HG02970 (cell line): ENCODE measurements around the gene TMEM213.
A peak's percentile ranks its signal among the peaks of the same experiment; 100 is the strongest.

Experiments used
- ATAC-seq: cut with Tn5 transposase; IDR thresholded peaks from one replicate; pipeline ENCODE4 v1.9.1; 2021; ENCODE audit warnings: mild to moderate bottlenecking, moderate library complexity, moderate number of reproducible peaks; ENCODE audit not compliant: unreplicated experiment, low FRiP score

The TMEM213 gene

DNA sequence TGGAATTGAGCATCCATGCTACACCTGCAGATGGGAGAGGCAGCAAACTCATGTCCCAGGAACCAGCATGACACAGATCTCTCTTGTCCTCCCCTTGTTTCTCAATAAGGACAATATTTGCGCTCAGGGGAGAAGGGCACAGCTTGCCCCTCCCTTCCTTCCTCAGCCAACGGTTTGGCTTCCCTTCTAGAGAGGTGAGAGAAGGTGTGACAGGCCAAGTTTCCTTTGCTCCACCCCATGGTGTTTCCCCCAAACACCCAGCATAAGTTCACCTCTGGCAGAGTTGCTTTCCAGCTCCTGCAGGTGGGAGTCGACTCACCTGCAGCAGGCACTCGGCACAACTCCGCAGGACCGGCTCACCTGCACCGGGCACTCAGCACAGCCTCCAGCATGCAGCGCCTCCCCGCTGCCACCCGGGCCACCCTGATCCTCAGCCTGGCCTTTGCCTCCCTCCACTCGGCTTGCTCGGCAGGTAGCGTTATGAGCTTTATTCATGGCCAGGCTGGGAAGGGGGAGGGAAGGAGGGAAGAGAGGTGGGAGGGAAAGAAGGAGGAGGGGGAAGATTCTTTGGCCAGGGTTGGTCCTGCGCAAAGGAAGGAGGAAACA, at the start of gene TMEM213, which contains the start of gene ATP6V0A4:
TSS of gene TMEM213 (plus strand) at position 280 of the 606 bp plus-strand sequence. CDS start at position 391, 111 bp downstream.
TSS of gene ATP6V0A4 (minus strand) at position 482 of the 606 bp plus-strand sequence. CDS start 26,949 bp downstream, outside the sequence.
- no peak for ATAC-seq

DNA sequence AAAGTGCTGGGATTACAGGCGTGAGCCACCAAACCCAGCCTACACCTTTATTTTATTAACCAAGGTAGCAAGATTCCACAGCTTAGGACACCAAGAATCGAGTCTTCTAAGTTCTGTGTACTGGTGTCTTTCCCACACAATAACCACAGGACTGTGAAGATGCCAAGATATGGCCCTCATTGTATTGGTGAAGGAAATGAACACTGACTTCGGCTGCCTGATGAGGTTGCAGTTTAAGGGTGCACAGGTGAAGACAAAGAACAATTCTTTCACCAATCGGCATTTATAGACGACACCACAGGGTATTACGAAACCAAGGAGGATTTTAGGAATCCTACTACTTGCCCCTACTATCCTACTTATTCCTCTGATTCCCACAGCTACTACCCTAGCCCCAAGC, 49.1 kb upstream of the TMEM213 start:
- ATAC-seq: no peak

DNA sequence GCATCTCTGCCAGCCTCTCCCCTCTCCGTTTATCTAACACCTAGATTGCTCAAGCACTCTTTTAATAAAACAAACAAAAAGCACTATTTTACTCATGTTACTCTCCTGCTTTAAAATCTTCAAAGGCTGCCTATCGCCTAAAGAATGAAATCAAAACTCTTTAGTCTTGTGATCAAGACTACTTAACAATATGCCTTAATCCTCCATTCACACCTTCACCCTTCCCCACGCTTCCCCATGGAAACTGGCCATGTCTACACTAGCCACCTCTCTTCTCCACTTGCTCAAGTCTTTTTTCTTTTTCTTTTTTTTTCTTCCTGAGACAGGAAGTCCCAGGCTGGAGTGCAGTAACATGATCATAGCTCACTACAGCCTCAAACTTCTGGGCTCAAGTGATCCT, 47.8 kb upstream of the TMEM213 start:
- no peak for ATAC-seq

DNA sequence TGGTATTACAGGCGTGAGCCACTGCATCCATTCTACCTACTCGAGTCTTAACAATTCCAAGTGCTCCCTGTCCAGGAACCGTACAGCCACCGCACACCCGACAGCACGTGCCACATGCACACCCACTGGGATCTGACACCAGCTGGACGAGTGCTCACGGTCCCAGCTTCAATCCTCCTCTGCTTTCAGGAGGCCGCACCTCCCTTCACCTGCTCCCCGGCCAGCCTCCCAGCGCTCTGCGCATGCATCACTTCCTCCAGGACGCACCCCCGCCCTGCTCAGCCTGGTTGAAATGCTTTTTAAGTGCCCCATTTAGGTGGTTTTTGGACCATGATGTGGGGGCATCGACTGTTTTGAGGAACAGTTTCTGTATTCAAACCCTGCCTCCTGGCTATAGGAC, 47.3 kb upstream of the TMEM213 start:
- no peak for ATAC-seq

DNA sequence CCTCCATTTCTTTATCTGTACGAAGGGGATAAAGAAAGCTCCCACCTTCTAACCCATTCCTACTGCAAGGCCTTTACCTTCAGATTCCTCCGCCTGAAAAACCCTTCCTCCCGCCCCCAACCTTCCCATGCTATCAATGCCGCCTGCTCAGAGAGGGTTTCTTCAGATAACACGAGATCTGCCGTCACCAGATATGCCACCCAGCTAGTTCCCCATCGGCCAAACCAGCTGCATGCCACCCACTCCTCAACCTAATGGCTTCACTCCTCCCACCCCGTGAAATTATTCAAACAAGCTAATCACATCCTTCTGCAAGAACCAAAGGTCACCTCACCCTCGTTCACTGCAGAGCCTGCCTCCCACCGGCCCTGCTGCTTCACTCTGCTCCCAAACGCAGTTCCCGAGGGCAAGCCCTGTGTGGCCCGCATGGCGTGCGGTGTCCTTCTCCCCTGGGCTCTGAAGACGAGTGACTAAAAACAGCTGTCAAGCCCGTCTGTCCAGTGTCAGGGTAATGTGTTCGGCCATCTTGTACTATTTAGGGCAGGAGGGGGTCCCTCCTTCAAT, 46.8 kb upstream of the TMEM213 start:
- no peak for ATAC-seq

DNA sequence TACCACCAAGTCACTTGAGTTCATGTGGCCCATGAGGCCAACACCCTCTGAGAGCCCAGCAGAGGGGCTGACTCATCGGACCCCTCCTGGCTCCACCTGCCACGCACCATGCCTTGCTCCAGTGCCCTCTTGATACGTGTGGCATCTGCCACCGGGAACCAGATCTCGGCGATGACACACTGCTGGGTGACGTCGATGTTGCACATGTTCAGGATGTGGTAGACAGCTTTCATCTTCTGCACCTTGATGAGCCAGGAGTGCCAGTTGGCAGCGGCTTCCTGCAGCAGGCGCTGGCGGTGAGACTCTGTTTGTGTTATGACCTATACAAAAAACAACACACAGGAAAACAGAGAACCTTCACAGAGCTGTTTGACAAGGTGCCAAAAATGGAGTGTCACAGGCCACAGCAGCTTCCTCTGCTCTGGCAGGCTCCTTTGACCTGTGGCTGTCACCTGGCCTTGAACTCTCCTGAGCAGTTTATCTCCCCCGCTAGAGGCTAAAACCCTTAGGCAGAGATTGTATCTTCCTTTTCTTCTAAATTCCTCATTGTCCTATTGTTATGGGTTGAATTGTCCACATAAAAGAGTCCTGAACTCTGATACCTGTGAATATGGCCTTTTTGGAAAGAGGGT, 45.2 kb upstream of the TMEM213 start:
- ATAC-seq: peak; percentile 52

DNA sequence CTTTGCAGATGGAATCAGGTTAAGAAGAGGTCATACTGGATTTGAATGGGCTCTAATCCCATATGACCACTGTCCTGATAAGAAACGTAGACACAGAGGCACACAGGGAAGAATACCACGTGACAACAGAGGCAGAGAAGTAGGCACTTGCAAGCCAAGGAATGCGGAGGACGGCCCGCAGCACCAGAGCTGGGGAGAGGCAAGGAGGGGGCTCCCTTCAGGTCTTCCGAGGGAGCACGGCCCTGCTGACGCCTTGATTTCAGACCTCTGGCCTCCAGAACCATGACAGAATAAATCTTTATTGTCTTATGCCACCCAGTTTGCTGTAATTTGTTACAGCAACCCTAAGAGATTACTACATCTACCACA, 44.7 kb upstream of the TMEM213 start:
- no peak for ATAC-seq

GRCh38 chr7:138753610-138754009, 44.2 kb upstream of the TMEM213 start:
- no peak for ATAC-seq

DNA sequence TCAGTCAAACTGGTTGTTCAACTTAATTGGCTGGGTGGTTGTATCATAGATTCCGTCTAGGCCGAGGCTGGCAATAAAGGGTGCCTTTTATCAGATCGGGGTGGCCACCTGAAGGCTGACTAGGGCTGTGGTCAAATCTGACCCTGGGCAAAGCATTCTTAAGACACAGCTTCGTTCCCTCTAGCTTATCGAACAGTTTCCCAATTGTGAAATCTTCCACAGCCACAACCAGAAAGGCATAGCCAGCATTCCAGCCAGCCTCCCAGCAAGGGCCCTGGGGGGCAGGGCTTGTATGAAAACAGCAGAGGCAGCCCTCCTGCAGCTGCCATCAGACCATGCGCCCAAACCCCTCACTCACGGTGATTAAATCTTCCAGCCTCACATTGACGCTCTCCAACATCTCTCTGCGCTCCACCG, 42.5 kb upstream of the TMEM213 start:
- ATAC-seq: no peak

DNA sequence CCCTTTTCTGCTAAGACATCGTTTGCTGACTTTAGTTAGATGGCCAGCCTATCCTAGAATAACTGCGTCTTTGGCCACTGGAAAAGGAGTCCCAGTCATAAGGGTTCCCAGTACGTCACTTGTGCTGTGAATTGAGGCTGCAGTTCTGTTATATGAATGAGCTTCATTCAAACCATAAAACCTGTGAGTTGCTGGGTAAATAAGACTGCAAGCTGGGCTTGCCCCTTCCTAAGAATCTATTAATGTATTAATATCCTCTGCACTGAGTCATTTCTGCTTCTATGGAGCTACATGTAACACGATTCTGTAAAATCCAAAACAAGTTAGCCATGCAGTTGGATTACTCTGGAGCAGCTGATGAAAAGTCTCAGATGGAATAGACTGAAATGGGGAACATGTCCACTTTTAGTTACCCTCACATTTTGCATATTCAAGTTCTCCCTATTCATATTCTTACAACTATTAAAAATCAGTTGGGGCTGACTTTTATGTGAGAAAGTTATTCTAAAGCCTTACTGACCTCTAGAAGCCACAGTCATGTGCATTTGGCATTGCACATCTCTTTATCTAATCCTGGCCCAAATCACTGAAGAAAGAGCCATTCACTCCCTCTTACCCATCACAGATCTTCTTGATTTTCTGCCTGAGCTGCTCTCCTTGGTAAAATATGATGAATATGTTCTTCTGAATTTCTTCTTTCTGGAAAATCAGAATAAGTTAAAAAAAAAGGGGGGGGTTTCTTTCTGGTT, 41.8 kb upstream of the TMEM213 start:
- ATAC-seq: no peak

DNA sequence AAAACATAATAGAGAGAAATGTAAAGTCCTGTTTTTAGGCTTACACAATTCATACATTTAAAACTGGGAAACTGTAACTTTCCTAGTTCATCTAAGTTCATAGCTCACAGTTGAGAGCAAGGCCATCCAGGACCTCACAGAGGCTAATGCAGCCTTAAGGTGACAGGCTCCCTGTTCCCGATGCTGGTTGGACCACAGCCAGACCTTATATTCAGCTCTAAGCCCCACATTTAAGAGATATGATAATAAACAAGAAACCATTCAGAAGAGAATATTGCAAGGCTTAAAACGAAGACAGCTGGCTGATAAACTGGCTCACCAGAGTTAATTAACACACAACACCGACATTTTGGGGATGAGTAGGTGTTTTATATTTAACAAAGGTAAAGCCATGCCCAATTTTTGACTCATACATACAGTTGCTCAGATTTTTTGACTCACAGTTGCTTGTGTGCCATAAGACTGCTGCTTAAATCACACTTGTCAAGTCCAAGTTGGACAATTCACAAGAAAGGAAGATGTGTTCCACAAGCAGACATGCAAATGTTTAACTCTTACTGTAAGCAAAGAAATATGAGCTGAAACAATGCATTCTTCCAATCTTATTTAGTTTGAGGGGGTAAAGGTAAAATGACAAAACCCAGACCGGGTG, 41.1 kb upstream of the TMEM213 start:
- no peak for ATAC-seq

DNA sequence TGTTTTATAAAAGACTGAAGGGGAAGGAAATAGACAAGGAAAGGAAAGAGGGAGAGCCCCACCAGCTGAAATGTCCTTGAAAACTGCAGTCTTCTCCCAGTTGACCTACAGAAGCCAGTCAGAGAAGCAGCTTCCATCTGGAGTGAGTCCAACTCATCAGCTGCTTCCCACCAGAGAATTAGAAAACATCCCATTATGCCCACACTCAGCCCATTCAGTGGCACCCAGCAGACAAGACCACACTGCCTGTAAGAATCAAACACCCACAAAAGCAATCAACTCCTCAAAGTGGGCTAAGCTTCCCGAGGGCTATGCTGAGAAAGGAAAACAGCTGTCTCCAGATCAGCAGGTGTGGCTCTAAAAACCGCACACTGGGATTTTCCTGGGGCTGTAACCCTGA, 29.6 kb upstream of the TMEM213 start:
- ATAC-seq: no peak

DNA sequence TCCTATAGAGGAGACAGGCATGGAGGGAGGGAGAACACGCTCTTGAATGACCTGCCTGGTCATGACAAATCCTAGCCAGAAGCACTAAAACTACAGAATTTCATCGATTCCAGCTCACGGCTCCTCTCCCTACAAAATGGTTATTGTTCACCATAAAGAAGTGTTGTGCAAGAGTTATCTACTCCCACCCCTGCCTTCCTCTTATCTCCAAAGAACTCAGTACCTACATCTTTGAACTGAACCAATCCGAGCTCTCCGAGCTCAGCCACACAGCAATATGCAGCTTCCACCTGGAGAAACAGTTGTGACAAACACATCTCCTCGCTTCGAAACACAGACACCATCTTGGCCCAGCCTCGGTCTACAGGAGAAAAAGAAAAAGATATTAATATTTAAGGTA, 26.9 kb upstream of the TMEM213 start:
- ATAC-seq: no peak

GRCh38 chr7:138773176-138773575, 24.6 kb upstream of the TMEM213 start:
- no peak for ATAC-seq

- ATAC-seq: no peak
These were observed 24.0 kb upstream of the TMEM213 start for GRCh38 chr7:138773817-138774216.

GRCh38 chr7:138776166-138776833, 21.5 kb upstream of the TMEM213 start:
- ATAC-seq: no peak

DNA sequence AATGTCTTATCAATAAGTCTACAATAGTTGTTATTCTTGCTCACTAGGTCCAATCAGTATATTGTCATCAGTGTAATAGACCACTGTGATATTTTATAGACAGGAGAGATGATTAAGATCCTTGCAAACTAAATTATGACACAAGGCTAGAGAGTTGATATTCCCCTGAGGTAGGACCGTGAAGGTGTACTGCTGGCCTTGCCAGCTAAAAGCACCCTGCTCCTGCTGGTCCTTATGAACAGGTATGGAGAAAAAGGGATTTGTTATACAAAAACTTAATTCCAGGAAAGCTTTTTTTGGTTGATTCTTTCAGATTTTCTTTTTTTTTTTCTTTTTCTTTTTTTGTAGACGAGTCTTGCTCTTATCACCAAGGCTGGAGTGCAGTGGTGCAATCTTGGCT, 16.8 kb upstream of the TMEM213 start:
- ATAC-seq: no peak

- ATAC-seq: no peak
These were observed 13.1 kb upstream of the TMEM213 start for GRCh38 chr7:138784692-138785091.

- ATAC-seq: no peak
These were observed 12.0 kb upstream of the TMEM213 start for GRCh38 chr7:138785587-138786437.
